ENCODE results near the gene ELMO1. TPM values are rescaled to one million over a fixed set of nuclear protein-coding genes. Genes with fewer than 3 reads are reported as not detected.

The ELMO1 gene
- total RNA-seq, 1 experiment from 2014 or later, result 7.8 TPM

DNA sequence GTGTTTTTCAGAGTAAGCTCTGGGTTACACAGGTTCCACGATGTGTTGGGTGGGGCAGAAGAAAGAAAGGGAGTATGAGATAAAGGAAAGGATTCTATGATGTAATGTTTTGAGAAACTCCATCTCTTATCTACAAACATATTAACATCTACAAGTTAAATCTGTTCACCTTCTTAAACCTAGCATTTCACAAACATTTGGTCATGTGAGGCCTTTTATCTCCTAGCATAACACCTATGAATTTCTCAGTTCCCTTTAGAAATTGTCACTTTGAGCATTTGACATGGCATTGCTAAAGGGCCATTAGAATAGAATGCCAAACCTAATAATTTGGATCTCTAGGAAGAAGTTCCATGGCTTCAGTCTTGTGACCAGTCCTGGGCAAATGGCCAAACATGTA is 507.3 kb downstream of the ELMO1 start:
- no peak overlapping the region for H2BK120ac ChIP-seq (ENCODE audit: low read depth, low read length, poor library complexity, severe bottlenecking)
- TF ChIP-seq, protein P1, sequence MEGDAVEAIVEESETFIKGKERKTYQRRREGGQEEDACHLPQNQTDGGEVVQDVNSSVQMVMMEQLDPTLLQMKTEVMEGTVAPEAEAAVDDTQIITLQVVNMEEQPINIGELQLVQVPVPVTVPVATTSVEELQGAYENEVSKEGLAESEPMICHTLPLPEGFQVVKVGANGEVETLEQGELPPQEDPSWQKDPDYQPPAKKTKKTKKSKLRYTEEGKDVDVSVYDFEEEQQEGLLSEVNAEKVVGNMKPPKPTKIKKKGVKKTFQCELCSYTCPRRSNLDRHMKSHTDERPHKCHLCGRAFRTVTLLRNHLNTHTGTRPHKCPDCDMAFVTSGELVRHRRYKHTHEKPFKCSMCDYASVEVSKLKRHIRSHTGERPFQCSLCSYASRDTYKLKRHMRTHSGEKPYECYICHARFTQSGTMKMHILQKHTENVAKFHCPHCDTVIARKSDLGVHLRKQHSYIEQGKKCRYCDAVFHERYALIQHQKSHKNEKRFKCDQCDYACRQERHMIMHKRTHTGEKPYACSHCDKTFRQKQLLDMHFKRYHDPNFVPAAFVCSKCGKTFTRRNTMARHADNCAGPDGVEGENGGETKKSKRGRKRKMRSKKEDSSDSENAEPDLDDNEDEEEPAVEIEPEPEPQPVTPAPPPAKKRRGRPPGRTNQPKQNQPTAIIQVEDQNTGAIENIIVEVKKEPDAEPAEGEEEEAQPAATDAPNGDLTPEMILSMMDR (conservative IDR thresholded peaks at IDR 0.05), result no peak
- H3K27ac ChIP-seq (ENCODE audit: insufficient read length, low read depth, low read length), result no peak overlapping the region
- H2BK12ac ChIP-seq (ENCODE audit: insufficient read length, low read depth, low read length), result no peak overlapping the region
- H3K27me3 Mint-ChIP-seq (ENCODE audit: low read depth), result no peaks in the 10 kb centered on the region
- H2AK5ac ChIP-seq (ENCODE audit: insufficient read length, low read length), result no peak overlapping the region
- peaks cover 2 to 11% of the 10 kb centered on the region in 2 experiments for H3K4me1 Mint-ChIP-seq
- peaks cover 18 to 27% of the 10 kb centered on the region in 2 experiments; a peak in 4 of 5 replicates for H3K9me3 Mint-ChIP-seq
- H3K27ac Mint-ChIP-seq, result no peak overlapping the region
- no peak overlapping the region for H3K4me3 Mint-ChIP-seq
- WGBS (ENCODE audit: extremely low coverage, insufficient read length, low lambda C conversion rate), result no CpG with 5 or more reads among the region's 1 CpG
- H3K14ac ChIP-seq (ENCODE audit: insufficient read depth, low read length), result no peak overlapping the region
- H4K5ac ChIP-seq (ENCODE audit: insufficient read length, low read depth, low read length), result no peak overlapping the region
- no peaks in the 10 kb centered on the region for H3K79me2 ChIP-seq (ENCODE audit: insufficient read depth, low read length)
- H3K23ac ChIP-seq (ENCODE audit: insufficient read length, low read depth, low read length), result no peak overlapping the region
- H3K4ac ChIP-seq (ENCODE audit: low read depth, low read length), result no peak overlapping the region
- no peak overlapping the region for H3K56ac ChIP-seq (ENCODE audit: insufficient read length, low read depth, low read length)
- no peak overlapping the region for H3T11ph ChIP-seq (ENCODE audit: low read length)
- H3K4me1 ChIP-seq (ENCODE audit: insufficient read depth, low read length), result no peaks in the 10 kb centered on the region
- H2BK15ac ChIP-seq (ENCODE audit: low read depth, low read length), result no peak overlapping the region
- H3K9me3 ChIP-seq (ENCODE audit: control insufficient read depth, low read depth, low read length), result peaks cover 6% of the 10 kb centered on the region
- H4K91ac ChIP-seq (ENCODE audit: insufficient read length, low read depth, low read length), result no peak overlapping the region
- no peaks in the 10 kb centered on the region for H3K23me2 ChIP-seq (ENCODE audit: insufficient read length, low read depth, low read length, poor library complexity, severe bottlenecking)
- DNase-seq, result no peak
- H4K20me1 ChIP-seq (ENCODE audit: control insufficient read depth, insufficient read depth, insufficient read length), result no peaks in the 10 kb centered on the region
- no peak overlapping the region for H2BK20ac ChIP-seq (ENCODE audit: low read depth, low read length, poor library complexity, severe bottlenecking)
- H3K9ac ChIP-seq (ENCODE audit: extremely low read depth, insufficient read length, low read length), result no peak overlapping the region
- no peaks in the 10 kb centered on the region for H3K27me3 ChIP-seq (ENCODE audit: insufficient read depth, low read length)
- peaks cover 14 to 17% (median 16%) of the 10 kb centered on the region in 3 experiments for H3K36me3 Mint-ChIP-seq (ENCODE audit: insufficient read depth in 1 of 3, low read depth in 3 of 3)
- no peak overlapping the region for H3K18ac ChIP-seq (ENCODE audit: insufficient read length, low read depth, low read length)
- no peaks in the 10 kb centered on the region for H3K79me1 ChIP-seq (ENCODE audit: insufficient read depth, low read depth, low read length, poor library complexity, severe bottlenecking)
- H2BK5ac ChIP-seq (ENCODE audit: insufficient read length, low read length), result no peak overlapping the region
- no peak overlapping the region for H2AFZ ChIP-seq (ENCODE audit: low read length)
- no peak overlapping the region for H4K8ac ChIP-seq (replicated peaks; ENCODE audit: insufficient read length, low read depth, low read length)
- H3K4me2 ChIP-seq (ENCODE audit: insufficient read depth, insufficient read length, low read length), result no peak overlapping the region
